ENCODE measurements around the gene UBE2E1.
"Not testable (repeated sequence)": the region's sequence is repeated elsewhere in the genome, so short reads cannot be mapped to it uniquely, and the experiment has no call there.

UBE2E1 gene

DNA sequence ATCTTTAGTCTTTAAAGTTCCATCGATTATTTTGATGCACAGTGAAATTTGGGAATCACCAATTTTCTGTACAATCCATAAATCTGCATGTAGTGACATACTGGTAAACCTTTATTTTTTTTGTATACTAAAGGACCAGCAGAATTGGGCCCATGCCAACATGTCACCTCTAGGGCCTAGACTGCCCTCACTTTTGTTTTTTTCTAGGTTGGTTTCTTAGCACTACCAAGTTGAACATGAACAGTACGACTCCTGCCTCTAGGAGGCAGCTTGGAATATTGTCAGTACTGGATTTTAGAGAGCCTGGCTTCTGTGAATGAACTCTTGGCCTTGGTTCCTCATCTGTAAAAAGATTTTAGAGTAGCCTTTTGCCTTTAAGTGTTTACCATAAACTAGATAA, 78.7 kb downstream of the UBE2E1 start:
- no peak for DNase-seq

DNA sequence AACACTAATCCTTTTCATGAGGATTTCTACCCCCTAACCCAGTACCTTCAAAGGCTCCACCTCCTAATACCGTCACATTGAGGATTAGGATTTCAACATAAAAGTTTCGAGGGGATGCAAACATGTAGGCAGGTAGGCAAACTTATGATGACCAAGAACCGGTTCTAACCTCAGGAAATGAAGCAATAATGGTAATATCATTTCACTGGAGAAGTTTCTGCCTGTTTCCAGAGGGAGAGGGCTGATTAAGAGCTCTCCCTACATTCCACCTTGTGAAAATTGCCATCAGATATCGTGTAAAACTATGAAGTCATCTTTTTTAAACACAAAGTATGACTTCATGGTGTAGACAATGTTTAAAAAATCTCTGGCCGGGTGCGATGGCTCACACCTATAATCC, 79.5 kb downstream of the UBE2E1 start:
- no peak for DNase-seq

DNA sequence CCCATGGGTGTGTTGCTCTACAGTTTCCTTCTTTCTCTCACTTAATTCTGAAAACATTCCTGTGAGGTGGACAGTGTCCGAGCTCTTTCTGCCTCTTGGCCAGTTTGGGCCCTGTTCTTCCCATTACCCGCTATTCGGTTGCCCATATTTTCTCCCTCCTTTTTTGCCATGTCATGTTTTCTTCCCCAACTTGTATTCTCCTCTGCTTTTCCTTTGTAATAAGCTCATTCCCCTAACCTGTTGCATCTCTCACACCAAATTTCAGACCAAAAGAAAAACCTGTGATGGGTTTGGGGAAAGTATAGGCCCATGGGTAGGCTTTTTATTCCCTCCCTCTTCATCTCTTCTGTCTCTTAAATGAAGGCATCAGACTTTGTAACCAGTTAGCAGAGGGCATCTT, 80.6 kb downstream of the UBE2E1 start:
- DNase-seq = no peak

DNA sequence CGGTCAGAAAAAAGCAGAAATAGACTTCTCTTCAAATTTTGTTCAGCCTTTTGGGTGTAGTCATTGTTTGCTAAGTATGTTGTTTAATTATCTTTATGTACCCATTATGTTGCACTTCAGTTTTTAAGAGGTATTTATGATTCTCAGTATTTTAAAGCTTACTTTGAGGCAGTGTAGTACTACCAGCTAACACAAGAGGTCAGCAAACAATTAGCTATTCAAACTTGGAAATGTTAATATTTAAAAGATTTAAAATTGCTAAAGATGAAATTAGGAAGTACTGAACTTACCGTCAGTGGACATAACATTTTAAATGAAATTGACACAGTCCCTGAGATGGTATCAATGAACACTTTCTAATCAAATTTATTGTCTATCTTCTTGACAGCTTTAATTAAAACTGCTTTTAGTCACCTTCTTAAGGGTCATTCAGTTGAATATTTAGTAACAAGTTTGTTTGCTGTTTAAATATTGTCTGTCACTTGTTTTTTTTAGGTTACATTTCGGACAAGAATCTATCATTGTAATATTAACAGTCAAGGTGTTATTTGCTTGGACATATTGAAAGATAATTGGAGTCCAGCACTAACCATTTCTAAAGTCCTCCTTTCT, 83.0 kb downstream of the UBE2E1 start:
- DNase-seq = no peak

DNA sequence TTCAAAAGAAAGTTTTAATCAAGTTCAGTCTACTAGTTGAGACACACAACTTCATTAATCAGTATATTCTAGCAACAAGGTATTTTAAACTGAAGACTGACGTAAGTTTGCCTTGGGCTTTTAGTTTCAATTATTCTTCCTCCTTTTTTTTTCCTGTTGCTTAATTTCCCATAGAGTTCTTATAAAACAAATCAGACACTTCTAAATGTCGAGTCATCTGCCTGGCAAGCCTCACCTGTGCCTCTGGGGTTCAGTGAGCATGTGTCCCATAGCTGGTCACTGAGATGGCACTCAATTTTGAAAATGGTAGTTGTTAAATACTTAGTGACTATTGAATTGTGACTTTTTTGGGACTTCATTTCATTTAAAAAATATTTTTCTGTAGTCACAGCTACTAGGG, 83.6 kb downstream of the UBE2E1 start:
- DNase-seq = no peak

DNA sequence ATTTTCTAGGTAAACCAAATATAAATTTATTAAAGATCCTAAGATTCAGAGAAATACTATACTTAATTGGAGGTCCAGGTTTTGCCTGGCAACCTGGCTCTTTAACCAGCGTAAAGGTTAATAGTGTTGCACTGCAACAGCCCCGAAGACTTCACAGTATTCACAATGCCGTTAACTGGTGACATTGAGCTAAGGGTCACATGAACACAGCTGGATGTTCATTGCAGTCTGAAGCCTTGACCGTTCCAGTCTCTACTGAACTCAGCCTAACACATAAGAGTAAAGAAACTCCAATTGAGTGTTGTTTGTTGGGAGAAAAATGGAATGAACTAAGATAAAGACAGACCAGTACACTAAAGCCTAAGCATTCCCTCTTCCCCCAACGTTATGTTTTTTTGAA, 84.2 kb downstream of the UBE2E1 start:
- no peak for DNase-seq

DNA sequence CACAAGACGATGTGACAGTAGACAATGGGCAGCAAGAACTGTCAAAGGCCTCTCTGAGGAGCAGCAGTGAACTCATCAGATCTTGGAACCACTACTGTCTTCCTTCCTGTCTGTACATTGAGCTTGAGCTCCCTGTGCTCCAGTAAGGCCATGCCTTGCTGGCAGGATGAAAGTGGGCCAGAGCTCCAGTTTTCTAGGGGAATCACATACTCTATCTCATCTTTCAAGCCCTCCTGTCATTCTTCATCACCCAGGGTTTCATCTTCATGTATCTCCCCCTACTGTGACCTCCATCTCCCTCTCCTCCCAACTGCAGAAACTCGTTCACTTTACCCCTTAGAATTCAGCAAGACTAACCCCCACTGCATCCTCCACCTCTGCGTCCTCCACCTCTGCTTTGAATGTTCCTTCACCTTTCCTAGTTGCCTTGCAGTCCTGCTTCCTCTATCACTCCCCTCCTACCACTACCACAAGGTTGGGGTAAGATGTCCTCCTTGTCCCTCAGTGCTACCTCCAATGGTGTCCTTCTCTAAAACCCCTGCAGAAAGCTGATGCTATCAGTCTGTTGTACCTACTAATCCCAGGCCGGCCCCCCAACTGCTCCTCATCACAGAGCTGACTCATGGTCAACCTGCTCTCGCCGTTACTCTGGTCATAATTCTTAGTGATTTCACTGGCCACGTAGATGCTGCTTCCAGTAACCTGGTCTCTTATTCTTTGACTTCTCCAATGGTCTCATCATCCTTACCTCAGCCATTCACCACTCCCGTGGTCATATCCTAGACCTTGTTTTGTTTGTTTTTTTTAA, 88.7 kb downstream of the UBE2E1 start:
- no peak for DNase-seq

DNA sequence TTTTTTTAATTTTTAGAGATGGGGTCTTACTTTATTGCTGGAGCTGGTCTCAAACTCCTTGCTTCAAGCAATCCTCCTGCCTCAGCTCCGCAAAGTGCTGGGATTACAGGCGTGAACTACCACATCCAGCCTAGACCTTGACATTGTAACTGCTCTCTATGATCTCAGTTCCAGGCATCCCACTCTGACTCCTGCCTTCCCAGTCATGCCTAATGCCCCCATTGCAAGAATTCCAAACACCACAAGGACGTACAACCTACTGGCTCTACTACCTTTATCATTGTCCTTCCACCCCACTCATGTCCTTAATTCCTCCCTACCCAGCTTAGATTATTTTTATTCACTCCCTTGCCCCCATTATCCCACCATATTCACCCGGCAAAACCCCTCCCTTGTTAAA, 89.4 kb downstream of the UBE2E1 start:
- no peak for DNase-seq

DNA sequence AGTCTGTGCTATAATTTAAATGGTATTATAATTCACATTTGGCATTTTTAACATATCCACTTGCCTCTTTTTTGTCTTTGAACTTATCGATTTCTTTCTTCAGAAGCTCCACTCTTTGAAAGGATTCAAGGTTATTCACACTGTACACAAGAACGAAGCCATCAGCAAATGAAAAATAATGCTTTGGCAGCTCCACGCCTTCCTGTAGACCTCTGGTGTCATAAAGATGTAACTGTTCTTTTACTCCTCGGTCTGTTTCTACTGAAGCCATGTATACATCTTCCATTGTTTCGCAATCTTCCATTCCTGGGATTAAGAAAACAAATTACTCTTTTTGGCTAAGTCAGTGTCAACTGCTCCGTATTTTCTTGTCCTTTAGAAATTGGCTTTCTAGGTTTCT, 95.0 kb downstream of the UBE2E1 start:
- no peak for DNase-seq

DNA sequence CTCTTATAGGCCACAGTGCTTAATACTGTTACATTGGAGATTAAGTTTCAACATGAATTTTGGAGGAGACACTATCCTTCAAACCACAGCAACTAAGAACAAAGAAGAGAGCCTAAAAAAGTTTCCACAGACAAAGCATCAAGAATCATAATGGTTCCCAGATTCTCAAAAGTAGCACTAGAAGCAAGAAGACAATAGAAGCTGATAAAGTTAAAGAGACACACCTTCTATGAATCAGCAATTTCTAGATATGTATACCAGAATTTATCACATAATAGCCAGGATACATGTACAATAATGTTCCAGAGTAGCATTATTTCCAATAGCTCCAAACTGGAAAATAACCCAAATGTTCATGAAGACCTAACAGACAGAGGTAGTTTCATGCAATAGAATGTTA, 98.8 kb downstream of the UBE2E1 start:
- no peak for DNase-seq

DNA sequence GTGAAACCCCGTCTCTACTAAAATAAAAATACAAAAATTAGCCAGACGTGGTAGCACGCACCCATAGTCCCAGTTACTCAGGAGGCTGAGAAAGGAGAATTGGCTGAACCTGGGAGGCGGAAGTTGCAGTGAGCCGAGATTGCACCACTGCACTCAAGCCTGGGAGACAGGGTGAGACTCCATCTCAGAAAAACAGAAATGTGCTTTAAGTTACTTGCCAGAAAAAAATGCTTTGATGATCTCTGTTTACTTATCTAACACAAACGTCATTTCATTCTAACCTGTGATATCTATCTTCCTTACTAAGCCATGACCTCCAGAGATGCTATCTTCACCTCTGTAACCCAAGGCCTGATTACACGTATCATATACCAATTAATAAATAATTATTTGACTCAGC, 103.6 kb downstream of the UBE2E1 start:
- DNase-seq = no peak

DNA sequence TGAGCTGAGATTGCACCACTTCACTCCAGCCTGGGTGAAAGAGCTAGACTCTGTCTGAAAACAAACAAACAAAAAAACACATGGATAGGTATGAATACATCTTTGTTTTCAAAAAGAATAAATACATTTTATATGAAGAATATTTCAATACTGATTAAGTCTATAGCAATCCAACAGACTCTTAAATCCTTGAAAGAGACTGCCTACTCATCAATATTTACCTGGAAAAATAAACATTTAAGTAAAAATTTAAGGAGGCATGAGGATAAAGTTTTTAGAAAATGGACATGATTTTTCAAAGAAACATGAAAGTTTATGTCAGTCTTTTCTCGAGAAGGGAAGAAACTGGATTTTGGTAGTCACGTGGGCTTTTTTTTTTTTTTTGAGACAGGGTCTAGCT, 105.6 kb downstream of the UBE2E1 start:
- no peak for DNase-seq

DNA sequence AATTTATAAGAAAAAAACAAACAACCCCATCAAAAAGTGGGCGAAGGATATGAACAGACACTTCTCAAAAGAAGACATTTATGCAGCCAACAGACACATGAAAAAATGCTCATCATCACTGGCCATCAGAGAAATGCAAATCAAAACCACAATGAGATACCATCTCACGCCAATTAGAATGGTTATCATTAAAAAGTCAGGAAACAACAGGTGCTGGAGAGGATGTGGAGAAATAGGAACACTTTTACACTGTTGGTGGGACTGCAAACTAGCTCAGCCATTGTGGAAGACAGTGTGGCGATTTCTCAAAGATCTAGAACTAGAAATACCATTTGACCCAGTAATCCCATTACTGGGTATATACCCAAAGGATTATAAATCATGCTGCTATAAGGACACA, 106.6 kb downstream of the UBE2E1 start:
- not testable (repeated sequence) for DNase-seq

DNA sequence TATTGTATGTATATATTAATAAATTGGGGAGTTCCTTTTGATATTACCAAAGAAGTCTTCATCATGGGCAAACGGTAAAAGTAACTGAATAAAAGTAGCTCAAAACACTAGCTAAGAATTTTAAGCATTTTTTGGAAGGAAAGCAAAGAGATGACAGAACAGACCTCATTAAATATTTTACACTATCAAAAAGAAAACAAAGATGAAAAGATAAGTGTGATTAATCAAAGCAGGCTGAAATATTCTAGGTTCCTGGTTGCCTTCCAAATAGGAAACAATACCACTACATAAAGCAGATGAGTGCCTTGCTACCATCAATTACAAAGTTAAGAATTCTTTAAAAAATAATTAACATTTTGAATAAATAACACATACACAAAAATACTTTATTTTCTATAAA, 107.4 kb downstream of the UBE2E1 start:
- no peak for DNase-seq

DNA sequence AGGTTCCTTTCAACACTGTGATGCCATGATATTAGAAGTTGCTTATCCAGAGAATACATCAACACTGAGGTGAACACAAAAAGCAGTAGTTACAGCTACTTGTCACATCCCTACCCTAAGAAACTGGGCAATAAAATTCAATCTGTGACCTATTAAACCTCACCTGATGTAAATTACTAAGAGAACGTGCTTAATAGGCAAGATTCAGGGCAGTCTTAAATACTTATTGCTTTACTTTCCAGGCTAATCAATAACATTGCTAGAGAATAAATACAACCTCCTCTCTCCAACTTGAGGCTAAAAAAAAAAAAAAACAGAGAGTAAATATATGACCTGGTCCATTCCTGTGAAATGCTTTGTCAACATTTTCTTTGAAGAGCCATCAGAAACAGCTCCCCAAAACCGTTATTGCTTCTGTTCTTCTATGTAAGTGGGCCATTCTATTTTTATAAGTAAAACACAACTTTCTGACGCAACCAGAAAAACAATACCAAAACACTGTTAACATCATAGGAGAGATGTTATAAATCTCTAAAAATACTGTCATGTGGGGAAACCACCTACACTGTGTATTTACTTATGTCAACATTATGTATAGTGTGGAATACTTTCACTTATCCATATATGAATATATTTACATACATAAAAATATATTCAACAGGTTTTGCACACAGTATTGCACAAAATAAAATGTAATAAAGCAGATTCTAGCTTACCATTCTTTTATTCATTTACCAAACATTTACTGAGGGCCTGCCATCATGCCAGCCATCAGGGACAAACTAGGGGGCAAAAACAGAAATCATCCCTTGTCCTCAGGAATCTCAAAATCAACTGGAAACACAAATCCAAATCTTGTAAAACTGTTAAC, 108.4 kb downstream of the UBE2E1 start:
- no peak for DNase-seq

DNA sequence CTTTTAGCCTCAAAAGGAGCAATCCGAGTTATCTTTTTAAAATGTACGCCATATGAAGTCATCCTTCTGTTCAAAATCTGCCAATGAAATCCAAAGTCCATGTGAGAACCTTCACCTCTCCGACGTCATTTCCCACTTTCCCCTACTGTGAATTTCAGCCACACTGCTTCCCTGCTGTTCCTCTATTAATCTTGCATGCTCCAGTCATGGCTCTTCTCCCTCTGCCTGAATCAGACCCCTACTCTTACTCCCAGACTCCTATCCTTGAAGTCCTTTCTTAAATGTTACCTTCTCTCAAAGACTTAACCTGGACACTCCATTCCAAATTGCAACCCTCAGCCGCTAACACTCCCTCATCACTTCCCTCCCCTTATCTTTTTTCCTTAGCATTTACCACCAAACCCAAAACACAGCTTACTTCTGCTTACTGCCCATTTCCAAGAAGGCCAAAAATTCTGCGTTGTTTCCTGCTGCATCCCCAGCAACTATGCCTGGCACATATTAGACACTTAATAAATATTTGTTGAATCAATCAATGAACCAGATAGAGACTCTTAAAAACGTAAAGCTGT, 109.9 kb downstream of the UBE2E1 start:
- no peak for DNase-seq

DNA sequence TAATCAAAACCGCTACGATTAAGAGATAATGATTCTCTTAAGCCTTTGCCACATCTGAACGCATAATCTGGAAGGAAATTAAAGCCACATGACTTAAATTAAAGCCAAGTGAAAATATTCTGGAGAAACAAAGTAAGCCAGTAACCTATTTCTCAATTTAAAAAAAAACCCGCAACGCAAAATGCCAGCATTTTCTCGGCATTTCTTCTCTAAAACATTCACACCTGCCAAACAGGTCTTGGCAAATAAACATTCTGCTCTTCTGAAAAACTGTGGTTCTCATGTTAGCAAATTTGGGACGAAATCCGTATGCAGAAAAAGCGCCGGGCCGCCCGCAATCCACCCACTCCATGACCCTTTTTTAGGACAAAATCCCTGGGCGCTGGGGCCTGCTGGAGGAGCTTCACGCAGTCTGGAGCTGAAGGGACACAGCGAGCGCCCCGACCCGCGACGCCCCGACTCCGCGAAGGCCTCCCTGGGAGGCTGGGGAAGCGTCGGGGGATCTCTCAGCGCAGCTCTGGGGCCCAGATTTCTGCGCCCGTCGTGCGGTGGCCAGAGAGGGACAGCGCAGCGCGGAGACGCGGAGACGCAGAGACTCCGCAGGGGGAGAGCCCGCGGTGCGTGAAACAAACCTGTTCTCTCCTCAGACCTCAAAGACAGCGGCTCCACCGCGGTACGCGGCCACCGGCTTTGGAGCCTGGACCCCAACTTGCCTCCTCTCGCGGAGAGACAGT, 110.6 kb downstream of the UBE2E1 start:
- no peak for DNase-seq

DNA sequence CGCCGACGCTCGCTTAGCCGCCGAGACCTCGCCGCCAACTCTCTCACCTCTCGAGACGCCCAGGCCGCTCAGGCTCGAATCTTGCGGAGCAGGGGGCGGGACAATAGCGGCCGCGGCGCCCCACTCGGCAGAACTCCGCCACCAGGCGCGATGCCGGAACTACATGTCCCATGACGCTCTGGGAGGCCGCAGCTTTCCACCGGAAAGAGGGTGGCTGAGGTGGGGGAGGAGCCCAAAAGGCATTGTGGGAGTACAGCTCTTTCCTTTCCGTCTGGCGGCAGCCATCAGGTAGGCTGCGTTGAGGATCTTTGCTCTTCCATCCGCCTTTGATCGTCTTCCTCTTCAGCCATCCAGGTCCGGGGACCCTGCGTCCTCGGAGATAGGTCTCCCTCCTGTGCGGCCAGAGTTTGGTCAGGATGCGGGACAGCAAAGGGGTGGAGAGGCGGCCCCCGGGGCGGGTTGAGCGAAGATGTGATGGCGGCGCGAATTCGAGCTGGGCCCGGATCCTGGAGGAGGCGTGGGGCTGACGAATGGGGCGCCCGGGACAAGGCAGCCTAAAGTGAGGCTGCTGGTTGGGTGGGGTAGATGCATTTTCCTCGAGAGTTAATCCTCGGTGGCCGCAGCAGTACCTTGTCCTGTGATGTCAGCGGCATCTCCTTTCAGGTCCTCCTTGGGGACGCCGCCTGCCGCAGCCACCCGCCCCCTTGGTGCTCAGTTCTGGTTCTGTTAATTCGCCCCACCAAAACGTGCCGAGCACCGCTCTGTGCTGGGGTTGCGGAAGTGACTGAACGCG, 111.3 kb downstream of the UBE2E1 start, which contains the start of the genes NKIRAS1 and RPL15:
Gene NKIRAS1 (minus strand): TSS at position 105 of the 793 bp plus-strand sequence. CDS start 6,086 bp downstream, outside the sequence.
Gene RPL15 (plus strand): TSS at position 247 of the 793 bp plus-strand sequence. CDS start 728 bp downstream, outside the sequence.
- DNase-seq = peak; percentile 79 to 97

DNA sequence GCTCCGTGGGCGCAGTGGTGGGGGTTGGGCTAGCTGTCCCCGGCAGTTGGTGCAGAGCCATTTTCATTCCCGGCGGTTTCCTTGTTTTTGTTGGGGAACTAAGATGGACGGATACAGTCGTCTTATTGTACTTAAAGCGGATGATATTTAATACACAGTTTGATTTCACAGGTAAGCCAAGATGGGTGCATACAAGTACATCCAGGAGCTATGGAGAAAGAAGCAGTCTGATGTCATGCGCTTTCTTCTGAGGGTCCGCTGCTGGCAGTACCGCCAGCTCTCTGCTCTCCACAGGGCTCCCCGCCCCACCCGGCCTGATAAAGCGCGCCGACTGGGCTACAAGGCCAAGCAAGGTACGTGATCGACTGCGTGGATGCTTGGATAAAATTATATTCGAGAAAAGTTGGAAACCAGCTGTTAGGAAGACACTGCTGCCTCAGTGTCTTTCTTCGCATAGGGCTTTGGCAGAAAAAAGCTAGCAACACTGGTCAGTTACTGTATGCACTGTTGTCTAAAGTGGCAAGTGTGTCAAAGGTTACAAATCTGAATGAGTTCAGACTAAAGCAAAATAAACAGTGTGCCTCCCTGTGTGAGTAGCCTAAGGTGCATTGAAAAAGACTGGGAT, 112.0 kb downstream of the UBE2E1 start:
- DNase-seq = peak in 1 of 2 donors; percentile 53

DNA sequence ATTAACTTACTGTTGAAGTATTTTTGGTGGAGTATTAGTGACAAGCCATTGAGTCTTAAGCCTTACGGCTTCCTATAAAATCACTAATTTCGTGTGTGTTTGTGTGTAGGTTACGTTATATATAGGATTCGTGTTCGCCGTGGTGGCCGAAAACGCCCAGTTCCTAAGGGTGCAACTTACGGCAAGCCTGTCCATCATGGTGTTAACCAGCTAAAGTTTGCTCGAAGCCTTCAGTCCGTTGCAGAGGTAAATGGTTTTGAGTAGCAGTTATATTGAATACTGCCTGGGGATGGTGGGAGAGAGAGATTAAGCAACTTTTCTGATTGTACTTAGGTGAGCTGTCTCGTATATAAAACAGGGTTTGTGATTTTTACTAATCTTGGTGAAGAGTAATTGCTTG, 112.6 kb downstream of the UBE2E1 start:
- not testable (repeated sequence) for DNase-seq

DNA sequence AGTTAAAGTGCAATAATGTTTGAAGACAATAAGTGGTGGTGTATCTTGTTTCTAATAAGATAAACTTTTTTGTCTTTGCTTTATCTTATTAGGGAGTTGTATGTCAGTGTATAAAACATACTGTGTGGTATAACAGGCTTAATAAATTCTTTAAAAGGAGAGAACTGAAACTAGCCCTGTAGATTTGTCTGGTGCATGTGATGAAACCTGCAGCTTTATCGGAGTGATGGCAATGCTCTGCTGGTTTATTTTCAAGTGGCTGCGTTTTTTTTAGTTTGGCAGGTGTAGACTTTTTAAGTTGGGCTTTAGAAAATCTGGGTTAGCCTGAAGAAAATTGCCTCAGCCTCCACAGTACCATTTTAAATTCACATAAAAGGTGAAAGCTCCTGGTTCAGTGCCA, 113.9 kb downstream of the UBE2E1 start:
- no peak for DNase-seq

Measured in bone marrow (tissue), 2 donors.